DOHH2 (cell line): Measurements from ENCODE around the gene CNOT3.

Experiments
- H3F3A ChIP-seq: fragments of 200-600 bp; sonication (generic), shearing (Covaris generic); 2 replicates; pipeline ENCODE4 v1.6.0; 2016; ENCODE audit warnings: antibody characterized with exemption, mild to moderate bottlenecking; ENCODE audit not compliant: control insufficient read depth, insufficient read depth
- H3K27ac ChIP-seq: fragments of 200-600 bp; sonication (generic); 2 replicates; pipeline ENCODE4 v1.5.1; 2014; ENCODE audit warnings: low read depth, mild to moderate bottlenecking, low read length, moderate library complexity
- H3K27me3 ChIP-seq: fragments of 200-600 bp; sonication (generic); 2 replicates; pipeline ENCODE4 v1.6.1; 2014; ENCODE audit warnings: mild to moderate bottlenecking, low read length, mixed read lengths; ENCODE audit not compliant: control insufficient read depth
- H3K36me3 ChIP-seq: fragments of 200-600 bp; sonication (generic); 2 replicates; pipeline ENCODE4 v1.6.1; 2014; ENCODE audit warnings: mild to moderate bottlenecking, low read length, moderate library complexity, mixed read lengths; ENCODE audit not compliant: control insufficient read depth
- H3K4me1 ChIP-seq: fragments of 200-600 bp; sonication (generic); 2 replicates; pipeline ENCODE4 v1.6.1; 2014; ENCODE audit warnings: mild to moderate bottlenecking, low read length, mixed read lengths; ENCODE audit not compliant: control insufficient read depth
- H3K4me2 ChIP-seq: fragments of 200-600 bp; sonication (generic); 2 replicates; pipeline ENCODE4 v1.6.0; 2014; ENCODE audit warnings: mild to moderate bottlenecking, low read length, moderate library complexity
- H3K4me3 ChIP-seq: fragments of 200-600 bp; sonication (generic); 2 replicates; pipeline ENCODE4 v1.5.1; 2014; ENCODE audit warnings: mild to moderate bottlenecking, low read length, mixed read lengths
- H3K79me2 ChIP-seq: fragments of 200-600 bp; sonication (generic); 2 replicates; pipeline ENCODE4 v1.6.1; 2014; ENCODE audit warnings: mild to moderate bottlenecking, low read length, mixed read lengths; ENCODE audit not compliant: control insufficient read depth
- H3K9me2 ChIP-seq: fragments of 200-600 bp; sonication (generic); replicated peaks from 2 replicates; pipeline ENCODE4 v1.6.1; 2014; ENCODE audit warnings: mild to moderate bottlenecking, low read length, mixed read lengths; ENCODE audit not compliant: control insufficient read depth
- H3K9me3 ChIP-seq: fragments of 200-600 bp; sonication (generic); 2 replicates; pipeline ENCODE4 v1.6.1; 2014; ENCODE audit warnings: antibody characterized with exemption, low read length, mixed read lengths; ENCODE audit not compliant: control insufficient read depth, insufficient read depth
- H4K20me1 ChIP-seq: fragments of 200-600 bp; sonication (generic); 2 replicates; pipeline ENCODE4 v1.6.0; 2014; ENCODE audit warnings: low read depth, mild to moderate bottlenecking, antibody characterized with exemption, low read length, moderate library complexity; ENCODE audit not compliant: control insufficient read depth, insufficient read depth
- CTCF ChIP-seq: fragments of 200-600 bp; sonication (generic); IDR thresholded peaks from one replicate; pipeline ENCODE4 v1.5.1; 2014; ENCODE audit warnings: antibody characterized with exemption, mild to moderate bottlenecking, low read depth, low read length; ENCODE audit not compliant: poor library complexity, severe bottlenecking
- EZH2phosphoT487 ChIP-seq: fragments of 200-600 bp; sonication (generic); IDR thresholded peaks from 2 replicates; pipeline ENCODE4 v1.6.1; 2017; ENCODE audit warnings: borderline replicate concordance, mild to moderate bottlenecking, antibody characterized with exemption, low read length, moderate library complexity, mixed read lengths

Gene CNOT3

GRCh38 chr19:54125713-54126112, 11.8 kb upstream of the CNOT3 start:
- Histone ChIP-seq H3K79me2 (no peaks in the 10 kb centered on the region), H3K9me2 (no peaks in the 10 kb centered on the region), H3K4me1 (no peaks in the 10 kb centered on the region), H3K4me3 (no peak overlapping the region), H3F3A (no peaks in the 10 kb centered on the region), H4K20me1 (no peaks in the 10 kb centered on the region), H3K4me2 (no peak overlapping the region), H3K36me3 (peaks cover 71% of the 10 kb centered on the region), H3K27ac (no peak overlapping the region), H3K27me3 (no peaks in the 10 kb centered on the region), H3K9me3 (no peaks in the 10 kb centered on the region)
- TF ChIP-seq CTCF = no peak

GRCh38 chr19:54127688-54128440, 9.7 kb upstream of the CNOT3 start:
- H3K4me1 ChIP-seq = no peaks in the 10 kb centered on the region
- no peak overlapping the region for H3K4me3 ChIP-seq
- H3K36me3 ChIP-seq = peaks cover 66% of the 10 kb centered on the region
- TF ChIP-seq EZH2phosphoT487 (no peak), CTCF (no peak)
- H3F3A ChIP-seq = no peaks in the 10 kb centered on the region
- H3K79me2 ChIP-seq = no peaks in the 10 kb centered on the region
- H3K9me3 ChIP-seq = no peaks in the 10 kb centered on the region
- 0 out of 2 replicates have a peak, but pooled peaks cover 3% of the 10 kb centered on the region for H4K20me1 ChIP-seq
- no peaks in the 10 kb centered on the region for H3K9me2 ChIP-seq
- H3K4me2 ChIP-seq = no peak overlapping the region
- no peaks in the 10 kb centered on the region for H3K27me3 ChIP-seq
- H3K27ac ChIP-seq = no peak overlapping the region

GRCh38 chr19:54128441-54128725, 9.2 kb upstream of the CNOT3 start:
- no peaks in the 10 kb centered on the region for H3K9me2 ChIP-seq
- H3K36me3 ChIP-seq = peaks cover 62% of the 10 kb centered on the region
- no peak for TF ChIP-seq CTCF
- TF ChIP-seq EZH2phosphoT487 = no peak
- no peak overlapping the region for H3K4me2 ChIP-seq
- no peak overlapping the region for H3K27ac ChIP-seq
- H4K20me1 ChIP-seq = 0 out of 2 replicates have a peak, but pooled peaks cover 3% of the 10 kb centered on the region
- no peaks in the 10 kb centered on the region for H3K79me2 ChIP-seq
- H3K4me1 ChIP-seq = no peaks in the 10 kb centered on the region
- H3K4me3 ChIP-seq = no peak overlapping the region
- no peaks in the 10 kb centered on the region for H3K9me3 ChIP-seq
- no peaks in the 10 kb centered on the region for H3F3A ChIP-seq
- H3K27me3 ChIP-seq = no peaks in the 10 kb centered on the region
